Stimulated activated CD8-positive, alpha-beta memory T cell treated with anti-CD3 and anti-CD28 coated beads, Interleukin-12 subunit alpha, Interleukin-12 subunit beta, amount 100 ng/mL, for 24 hours (primary cell): ENCODE measurements around the gene SBF1.

Experiments used
- DNase-seq: peaks from one replicate; pipeline ENCODE4 v3.0.0-alpha.2; 2020; ENCODE audit errors: extremely low read depth

Gene SBF1

DNA sequence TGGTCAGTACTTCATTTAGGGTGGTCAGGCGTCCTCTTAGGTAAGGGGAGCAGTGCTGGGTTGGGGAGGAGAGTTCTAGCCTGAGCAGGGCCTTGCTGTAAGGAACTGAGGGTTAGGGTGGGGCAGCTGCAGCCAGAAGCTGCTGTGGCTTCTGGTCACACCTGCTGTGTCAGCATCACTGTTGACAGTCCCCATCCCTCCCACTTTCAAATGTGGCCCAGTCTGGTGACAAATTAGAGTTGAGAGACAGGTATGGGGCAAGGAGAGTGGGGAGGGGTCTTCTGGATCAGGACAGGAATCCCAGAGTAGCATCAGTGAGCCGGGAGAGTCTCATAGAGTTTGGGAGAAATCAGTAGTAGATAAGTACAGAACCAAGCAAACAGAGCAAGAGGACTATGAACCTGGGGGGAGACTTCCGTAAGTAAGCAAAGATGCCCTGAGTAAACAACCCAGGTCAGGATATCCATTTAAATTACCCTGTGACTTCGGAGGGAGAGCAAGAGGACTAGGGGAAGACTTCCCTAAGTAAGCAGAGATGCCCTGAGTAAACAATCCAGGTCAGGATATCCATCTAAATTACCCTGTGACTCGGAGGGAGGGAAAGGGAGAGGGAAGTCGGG lies 78.0 kb downstream of the SBF1 start:
- no peak for DNase-seq
